HG02973 (cell line): ENCODE results near the gene SF3B2.
"Not testable (repeated sequence)": the region's sequence is repeated elsewhere in the genome, so short reads cannot be mapped to it uniquely, and the experiment has no call there.

ENCODE experiments used
- ATAC-seq: cut with Tn5 transposase; IDR thresholded peaks from one replicate; pipeline ENCODE4 v1.9.1; 2021; ENCODE audit warnings: moderate library complexity; ENCODE audit not compliant: unreplicated experiment

SF3B2 gene, protein sequence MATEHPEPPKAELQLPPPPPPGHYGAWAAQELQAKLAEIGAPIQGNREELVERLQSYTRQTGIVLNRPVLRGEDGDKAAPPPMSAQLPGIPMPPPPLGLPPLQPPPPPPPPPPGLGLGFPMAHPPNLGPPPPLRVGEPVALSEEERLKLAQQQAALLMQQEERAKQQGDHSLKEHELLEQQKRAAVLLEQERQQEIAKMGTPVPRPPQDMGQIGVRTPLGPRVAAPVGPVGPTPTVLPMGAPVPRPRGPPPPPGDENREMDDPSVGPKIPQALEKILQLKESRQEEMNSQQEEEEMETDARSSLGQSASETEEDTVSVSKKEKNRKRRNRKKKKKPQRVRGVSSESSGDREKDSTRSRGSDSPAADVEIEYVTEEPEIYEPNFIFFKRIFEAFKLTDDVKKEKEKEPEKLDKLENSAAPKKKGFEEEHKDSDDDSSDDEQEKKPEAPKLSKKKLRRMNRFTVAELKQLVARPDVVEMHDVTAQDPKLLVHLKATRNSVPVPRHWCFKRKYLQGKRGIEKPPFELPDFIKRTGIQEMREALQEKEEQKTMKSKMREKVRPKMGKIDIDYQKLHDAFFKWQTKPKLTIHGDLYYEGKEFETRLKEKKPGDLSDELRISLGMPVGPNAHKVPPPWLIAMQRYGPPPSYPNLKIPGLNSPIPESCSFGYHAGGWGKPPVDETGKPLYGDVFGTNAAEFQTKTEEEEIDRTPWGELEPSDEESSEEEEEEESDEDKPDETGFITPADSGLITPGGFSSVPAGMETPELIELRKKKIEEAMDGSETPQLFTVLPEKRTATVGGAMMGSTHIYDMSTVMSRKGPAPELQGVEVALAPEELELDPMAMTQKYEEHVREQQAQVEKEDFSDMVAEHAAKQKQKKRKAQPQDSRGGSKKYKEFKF

DNA sequence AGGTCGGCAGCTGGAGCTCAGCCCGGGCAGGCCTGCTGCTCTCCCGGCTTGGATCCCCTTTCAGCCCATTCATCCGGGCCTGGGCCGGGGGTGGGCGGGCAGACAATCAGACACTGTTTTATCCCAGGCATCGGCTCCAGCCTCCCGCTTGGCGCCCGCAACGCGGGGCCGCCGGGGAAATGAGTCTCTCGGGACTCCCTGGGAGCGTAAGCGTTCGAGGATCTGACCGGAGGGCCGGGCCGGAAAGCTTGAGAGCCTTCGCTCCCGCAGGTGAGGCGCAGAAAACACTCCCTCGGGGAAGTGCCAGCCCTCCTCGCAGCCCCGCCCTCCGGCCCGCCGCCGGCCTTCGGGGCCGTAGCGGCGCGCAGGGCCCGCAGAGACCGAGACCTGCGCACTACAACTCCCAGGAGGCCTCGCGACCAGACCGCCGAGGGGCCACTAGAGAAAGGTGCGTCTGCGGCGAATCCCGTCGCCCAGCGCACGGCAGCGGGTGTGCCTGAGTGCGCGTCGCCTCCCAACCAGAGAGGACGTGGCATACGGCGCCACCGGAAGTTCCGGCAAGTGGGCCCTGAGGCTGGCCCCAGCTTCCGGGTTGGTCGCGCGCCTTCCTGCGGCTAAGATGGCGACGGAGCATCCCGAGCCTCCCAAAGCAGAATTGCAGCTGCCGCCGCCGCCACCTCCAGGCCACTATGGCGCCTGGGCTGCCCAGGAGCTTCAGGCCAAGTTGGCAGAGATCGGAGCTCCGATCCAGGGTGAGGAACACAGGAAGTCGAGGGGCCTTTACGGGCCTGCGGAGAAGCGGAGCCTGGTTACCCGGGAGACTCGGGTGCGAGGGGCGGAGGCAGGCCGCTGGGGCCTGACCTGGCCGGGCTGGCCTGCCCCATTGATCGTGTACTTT lies at the start of gene SF3B2:
Gene SF3B2 (plus strand): TSS at position 599 of the 898 bp plus-strand sequence. CDS start 21 bp downstream, at position 620.
- peak; percentile 90 for ATAC-seq

DNA sequence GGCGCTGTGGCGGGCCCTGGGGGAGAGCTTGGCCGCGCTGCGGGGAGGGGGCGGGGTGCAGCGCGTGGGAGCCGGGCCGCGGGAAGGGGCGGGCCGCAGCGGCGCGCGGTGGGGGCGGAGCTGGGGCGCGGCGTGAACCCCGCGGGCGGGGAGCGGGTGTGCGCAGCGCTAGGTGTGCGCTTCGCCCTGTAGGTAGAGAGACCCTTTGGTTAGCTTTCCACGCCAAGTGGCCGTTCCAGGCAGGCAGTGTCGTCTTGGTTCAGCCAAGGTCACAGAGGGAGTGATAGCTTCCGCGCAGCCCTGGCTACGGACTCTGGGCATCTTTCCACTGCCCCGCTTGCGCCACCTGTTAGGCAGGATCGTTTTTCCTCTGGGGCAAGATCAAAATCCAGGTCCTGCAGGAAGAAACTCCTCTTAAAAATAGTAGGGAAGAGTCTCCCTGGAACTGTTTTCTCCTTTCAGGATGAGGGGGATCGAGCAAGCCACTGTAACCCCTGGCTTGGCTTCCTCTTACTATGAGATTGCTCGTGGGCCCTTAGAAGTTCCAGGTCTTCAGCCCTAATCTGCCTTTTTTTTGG lies 49.4 kb upstream of the SF3B2 start:
- peak; percentile 34 for ATAC-seq

DNA sequence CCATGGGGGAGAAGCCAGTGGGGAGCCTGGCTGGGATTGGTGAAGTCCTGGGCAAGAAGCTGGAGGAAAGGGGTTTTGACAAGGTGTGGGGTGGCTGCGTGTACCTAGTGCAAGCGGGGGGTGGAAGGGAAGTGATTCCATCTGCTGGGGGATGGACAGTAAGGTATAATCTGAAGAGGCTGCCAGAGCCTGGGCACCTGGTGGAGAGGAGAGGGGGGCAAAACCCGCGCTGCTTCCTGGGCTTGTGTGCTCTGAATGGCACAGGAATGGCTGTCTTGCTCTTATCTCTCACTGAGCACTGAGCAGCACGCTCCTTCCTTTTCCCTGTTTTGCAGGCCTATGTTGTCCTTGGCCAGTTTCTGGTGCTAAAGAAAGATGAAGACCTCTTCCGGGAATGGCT lies 48.9 kb upstream of the SF3B2 start:
- ATAC-seq: no peak

DNA sequence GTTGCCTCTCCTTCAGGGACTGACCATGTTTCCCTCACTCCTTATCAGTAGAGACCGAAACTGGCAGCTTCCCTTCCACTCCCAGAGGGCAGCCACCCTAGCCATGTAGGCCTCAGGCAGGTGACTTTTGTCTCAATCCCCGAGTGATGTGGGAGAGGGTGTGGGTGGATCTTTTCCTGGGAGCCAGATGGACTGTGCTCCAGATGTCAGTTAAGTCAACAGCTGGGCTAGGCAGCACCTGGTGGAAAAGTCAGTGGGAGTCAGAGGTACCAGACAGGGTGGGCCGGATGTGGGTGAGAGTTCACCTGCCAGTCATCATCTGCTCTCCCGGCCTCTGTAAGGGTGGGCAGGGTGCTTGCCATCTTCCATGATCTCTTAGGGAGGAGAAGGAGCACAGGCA lies 48.0 kb upstream of the SF3B2 start:
- ATAC-seq: no peak

DNA sequence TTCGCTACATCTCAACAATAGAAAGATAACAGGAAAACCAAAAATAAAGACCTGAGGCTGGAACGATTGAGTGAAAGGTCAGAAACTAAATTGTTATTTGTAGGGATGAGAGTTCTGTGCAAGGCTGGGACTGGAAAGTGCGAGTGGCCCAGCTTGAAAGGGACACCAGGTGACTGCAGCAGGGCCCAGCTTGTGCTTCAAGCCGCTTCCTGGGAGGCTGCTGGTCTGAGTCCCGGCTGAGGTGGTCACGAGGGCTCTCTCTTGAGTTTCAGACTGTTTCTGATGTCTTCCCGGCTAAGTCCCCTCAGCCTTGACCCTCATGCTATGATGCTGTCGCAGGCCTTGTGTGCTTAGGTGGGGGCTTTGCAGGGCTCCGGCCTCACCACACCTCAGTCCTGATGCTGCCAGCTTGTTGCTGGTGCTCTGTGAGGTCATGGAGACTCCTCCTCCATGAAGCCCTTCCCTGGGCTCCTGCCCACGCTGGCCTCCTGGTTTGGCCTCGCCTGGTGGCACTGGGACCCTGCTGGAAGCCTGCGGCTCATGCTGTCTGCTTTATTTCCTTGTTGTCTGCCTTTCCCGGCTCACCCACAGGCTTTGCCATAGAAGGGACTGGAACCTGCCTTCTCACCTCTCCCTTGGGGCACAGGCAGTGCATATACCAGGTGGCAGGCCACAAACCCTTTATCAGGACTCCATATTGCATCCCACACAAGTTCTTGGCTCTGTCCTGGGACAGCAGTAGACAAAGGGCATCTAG lies 45.9 kb upstream of the SF3B2 start:
- no peak for ATAC-seq

DNA sequence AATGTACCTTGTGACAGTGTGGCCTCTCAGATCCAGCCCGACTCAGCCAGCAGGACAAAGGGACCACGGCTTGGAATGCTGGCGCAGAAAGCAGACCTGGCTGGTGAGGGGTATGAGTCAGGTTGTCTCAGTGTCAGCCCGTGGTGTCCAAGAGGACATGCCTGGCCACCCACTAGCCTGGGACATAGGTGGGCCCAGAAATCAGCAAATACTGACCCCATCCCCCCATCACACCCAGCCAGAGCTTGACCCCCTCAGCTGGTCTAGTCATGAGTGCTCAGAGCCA lies 45.3 kb upstream of the SF3B2 start:
- no peak for ATAC-seq

DNA sequence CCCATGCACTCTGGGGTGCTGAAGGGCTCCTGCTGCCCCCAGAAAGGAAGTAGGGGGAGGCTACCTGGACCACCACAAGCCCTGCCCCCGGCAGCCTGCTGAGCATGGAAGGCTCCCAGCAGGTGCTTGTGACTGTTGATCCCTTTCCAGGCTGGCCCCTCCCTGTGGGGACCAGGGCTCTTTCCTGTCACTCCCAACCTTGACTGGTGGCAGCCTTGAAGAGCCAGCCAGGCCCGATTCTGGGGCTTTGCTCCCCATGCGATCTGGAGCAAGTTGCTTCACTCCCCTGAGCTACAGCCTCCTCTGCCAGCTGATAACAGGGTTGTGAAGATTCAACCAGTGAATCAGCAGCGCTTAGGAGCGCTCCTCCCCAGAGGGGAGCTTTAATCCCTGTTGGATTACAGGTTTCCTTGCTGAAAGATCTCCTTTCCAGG lies 44.9 kb upstream of the SF3B2 start:
- ATAC-seq: no peak

DNA sequence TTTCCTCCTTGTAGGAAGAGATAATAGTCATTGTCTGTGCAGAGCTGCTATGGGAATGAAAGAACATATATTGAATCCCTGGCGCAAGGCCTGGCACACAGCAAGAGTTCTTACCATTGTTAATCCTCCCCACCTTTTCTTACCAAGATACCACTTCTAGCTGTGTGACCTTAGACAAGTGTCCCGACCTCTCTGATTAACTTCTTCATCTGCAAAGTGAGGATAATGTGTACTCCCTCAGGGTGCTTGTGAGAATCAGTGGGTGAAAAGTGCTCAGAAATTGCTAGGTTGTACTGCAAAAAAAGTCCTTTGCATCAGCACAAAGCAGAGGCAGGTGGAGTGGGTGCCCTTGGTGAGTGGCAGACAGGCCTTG lies 44.1 kb upstream of the SF3B2 start:
- no peak for ATAC-seq

DNA sequence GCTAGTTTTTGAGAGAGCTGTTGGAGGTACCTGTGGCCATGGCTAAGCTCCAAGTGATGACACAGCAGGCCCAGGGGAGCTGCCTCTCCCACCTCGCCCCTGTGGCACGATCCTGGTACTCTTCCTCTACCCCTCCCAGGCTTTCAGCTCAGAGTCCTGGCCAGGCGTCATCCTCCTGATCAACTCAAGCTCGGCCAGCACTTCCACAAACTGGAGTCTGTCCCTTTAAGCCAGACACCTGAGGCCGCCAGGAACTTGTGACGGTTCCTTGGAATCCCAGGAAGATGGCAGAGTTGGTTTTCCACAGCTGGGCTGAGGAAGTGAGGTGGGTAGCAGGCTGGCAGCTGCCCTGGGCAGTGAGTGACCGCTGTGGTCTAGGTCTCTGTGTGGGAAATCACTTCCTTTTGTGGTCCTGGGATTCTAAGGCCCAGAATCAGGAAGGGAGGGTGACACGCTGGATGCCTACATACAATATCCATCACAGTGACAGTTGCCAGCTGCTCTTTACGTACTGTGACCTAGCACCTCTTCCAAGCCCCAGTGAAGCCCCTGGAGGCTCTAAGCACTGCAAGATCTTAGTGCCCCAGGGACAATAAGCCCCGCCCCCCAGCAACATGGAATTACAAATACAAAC lies 43.6 kb upstream of the SF3B2 start:
- ATAC-seq: no peak

DNA sequence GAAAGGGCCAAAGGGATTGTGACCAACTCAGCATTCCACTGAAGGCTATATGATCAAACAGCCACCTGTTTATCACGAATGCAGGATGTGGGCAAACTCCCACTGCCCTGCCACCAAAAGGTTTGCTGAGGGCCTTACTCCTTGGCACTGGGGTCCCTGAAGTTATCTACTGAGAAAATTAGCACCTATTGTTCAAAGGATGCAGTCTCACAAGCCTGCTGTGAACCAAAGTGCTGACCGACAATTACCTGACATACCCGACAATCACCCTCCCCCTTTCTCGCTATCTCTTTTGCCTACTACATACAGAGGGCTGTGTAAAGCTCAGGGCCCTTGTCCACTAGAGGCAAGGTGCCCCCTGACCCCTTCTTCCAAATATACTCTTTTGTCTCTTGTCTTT lies 42.1 kb upstream of the SF3B2 start:
- ATAC-seq: not testable (repeated sequence)

DNA sequence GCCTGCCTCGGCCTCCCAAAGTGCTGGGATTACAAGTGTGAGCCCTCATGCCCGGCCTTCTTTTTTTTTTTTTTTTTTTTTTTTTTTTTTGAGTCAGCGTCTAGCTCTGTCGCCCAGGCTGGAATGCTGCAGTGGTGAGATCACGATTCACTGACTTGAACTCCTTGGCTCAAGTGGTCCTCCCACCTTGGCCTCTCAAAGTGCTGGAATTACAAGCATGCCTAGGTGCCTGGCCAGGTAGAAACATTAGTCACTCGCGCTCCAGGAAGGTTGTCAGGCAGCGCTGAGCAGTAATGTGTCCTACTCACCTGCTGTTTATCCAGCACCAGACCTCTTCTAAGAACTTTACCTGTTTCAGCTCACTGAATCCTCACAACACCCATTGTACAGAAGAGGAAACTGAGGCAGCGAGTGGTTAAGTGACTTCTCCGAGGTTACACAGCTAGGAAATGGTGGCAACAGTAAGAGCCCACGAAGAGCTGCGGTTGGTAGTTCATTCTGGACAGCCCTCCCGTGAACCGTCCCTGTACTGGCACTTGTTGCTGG lies 40.9 kb upstream of the SF3B2 start:
- no peak for ATAC-seq

DNA sequence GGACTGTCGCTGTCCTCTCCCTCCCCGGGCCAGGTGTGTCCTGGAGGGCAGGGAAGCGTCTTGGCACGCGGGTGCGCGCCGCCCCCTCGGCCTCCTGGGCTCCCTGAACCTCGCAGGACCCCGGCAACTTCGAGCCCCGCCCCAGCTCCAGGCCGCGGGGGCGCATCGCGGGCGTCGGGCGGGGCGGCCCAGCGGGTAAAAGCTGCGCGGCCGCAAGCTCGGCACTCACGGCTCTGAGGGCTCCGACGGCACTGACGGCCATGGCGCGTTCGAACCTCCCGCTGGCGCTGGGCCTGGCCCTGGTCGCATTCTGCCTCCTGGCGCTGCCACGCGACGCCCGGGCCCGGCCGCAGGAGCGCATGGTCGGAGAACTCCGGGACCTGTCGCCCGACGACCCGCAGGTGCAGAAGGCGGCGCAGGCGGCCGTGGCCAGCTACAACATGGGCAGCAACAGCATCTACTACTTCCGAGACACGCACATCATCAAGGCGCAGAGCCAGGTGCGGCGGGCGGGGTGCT lies 40.3 kb upstream of the SF3B2 start, which contains the start of gene CST6:
Gene CST6 (plus strand): TSS at position 224 of the 519 bp plus-strand sequence. CDS start 37 bp downstream, at position 261.
- no peak for ATAC-seq

DNA sequence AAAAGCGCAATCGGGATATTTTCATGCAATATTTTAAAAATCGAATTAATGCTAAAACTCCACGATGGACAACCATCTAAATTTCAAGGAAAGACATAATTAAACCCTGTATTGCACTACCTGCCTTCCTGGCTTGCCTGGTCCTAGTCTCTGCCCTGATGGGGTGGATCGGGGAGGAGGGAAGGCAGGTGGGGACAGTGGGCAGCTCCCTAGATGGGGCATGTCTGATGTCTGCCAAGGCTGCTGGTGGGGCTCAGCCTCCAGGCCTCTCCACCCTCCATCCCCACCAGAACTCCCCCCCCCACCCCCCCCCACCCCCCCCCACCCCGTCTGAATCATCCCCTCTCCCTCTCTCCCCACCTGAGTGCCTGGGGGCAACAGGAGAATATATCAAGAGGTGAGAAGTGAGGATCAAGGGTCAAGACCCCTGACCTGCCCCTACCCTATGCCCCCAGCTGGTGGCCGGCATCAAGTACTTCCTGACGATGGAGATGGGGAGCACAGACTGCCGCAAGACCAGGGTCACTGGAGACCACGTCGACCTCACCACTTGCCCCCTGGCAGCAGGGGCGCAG lies 39.7 kb upstream of the SF3B2 start:
- ATAC-seq: no peak

DNA sequence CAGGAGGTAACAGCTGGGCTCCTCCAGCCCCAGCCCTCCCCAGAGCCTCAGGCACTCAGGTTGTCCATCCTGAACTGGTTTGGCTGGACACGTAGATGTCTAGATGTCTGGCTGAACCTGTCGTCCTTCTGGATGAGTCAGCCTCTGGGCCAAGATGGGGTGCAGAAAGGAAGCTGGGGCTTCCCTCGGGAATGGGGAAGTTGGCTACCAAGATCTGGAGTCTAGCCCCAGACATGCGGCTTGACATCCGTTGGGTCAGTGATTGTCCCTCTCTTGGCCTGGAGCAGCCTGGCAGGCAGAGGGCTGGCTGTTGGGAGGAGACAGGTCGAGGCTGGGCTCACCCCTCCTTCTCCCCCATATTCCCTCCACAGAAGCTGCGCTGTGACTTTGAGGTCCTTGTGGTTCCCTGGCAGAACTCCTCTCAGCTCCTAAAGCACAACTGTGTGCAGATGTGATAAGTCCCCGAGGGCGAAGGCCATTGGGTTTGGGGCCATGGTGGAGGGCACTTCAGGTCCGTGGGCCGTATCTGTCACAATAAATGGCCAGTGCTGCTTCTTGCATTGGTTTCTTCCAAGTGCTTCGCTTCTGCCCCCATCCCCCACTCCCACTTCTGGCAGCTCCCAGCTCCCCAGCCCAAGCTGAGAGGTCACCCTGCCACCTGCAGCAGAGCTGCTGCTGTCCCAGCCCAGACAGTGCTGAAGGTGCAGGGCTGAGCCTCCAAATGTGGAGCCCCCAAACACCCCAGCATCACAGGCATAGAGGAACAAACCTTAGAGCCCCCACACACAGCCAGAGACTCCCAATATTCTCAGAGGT lies 39.0 kb upstream of the SF3B2 start:
- no peak for ATAC-seq

DNA sequence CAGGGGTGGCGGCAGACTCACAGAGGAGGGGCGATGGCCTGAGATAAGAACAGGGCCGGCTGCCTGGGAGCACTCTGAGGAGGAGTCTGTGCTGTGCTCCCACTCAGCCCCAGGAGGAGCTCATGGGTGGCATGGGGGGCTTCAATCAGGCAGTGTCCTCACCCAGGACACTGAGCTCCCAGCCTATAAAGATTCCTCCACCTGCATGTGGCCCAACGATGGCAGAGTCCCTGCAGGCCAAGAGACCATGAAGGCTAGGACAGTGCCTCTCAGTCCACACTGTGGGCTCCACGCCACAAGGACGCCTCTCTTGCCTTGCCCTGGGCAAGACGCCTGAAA lies 38.4 kb upstream of the SF3B2 start:
- no peak for ATAC-seq

DNA sequence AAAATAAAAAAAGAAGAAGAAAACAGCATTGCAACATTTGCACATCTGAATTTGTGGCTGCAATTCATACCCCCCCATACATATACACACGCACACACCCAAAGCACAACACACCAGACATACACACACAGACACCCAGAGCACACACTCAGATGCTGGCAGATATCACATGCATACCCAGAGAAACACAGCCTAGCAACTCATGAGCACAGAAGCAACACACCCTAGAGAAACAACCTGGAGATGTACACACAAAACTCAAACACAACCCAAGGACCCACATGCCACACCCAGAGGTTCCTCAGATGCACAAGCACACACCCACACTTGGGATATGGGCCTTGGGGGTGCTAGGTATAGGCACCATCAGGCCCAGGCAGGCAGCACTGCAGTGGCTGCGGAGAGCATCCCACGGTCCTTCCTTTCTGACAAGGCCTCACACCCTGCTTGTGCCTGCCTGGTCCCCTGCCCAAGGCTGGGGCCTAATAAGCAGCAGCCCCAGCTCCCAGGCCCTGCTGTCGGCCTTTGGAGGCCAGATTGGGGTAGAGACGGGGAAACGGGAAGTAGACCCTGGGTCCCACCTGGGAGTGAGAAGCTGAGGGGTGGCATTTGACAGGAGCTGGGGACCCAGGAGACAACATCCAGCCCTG lies 37.2 kb upstream of the SF3B2 start:
- no peak for ATAC-seq

DNA sequence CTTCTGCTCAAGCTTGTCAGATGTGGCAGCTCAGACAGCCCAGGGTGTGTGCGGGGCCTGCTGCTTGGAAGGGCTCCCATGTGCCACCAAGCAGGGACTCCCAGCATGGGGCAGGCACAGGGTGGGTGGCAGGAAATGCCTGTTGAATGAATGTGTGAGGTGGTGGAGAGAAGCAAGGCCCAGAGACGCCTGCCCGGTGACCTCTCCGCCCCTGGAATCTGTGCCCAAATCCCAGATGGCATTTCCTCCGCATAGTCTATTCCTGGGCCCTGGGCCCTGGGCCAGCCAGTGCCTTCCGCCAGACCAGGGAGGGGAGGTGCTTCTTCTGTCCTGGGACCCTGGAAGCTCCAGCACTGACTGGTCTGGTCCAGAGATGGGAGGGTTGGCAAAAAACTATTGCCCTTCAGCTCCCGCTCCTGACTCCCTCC lies 36.7 kb upstream of the SF3B2 start:
- ATAC-seq: no peak
